GM19043 (cell line): Measurements from ENCODE around the gene BIRC5.
"Not testable (repeated sequence)": the region's sequence is repeated elsewhere in the genome, so short reads cannot be mapped to it uniquely, and the experiment has no call there.

Experiments used
- ATAC-seq: cut with Tn5 transposase; IDR thresholded peaks from one replicate; pipeline ENCODE4 v1.9.1; 2021; ENCODE audit warnings: low read depth; ENCODE audit not compliant: unreplicated experiment

The BIRC5 gene

DNA sequence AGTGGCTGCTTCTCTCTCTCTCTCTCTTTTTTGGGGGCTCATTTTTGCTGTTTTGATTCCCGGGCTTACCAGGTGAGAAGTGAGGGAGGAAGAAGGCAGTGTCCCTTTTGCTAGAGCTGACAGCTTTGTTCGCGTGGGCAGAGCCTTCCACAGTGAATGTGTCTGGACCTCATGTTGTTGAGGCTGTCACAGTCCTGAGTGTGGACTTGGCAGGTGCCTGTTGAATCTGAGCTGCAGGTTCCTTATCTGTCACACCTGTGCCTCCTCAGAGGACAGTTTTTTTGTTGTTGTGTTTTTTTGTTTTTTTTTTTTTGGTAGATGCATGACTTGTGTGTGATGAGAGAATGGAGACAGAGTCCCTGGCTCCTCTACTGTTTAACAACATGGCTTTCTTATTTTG lies 9.7 kb downstream of the BIRC5 start:
- ATAC-seq = no peak

DNA sequence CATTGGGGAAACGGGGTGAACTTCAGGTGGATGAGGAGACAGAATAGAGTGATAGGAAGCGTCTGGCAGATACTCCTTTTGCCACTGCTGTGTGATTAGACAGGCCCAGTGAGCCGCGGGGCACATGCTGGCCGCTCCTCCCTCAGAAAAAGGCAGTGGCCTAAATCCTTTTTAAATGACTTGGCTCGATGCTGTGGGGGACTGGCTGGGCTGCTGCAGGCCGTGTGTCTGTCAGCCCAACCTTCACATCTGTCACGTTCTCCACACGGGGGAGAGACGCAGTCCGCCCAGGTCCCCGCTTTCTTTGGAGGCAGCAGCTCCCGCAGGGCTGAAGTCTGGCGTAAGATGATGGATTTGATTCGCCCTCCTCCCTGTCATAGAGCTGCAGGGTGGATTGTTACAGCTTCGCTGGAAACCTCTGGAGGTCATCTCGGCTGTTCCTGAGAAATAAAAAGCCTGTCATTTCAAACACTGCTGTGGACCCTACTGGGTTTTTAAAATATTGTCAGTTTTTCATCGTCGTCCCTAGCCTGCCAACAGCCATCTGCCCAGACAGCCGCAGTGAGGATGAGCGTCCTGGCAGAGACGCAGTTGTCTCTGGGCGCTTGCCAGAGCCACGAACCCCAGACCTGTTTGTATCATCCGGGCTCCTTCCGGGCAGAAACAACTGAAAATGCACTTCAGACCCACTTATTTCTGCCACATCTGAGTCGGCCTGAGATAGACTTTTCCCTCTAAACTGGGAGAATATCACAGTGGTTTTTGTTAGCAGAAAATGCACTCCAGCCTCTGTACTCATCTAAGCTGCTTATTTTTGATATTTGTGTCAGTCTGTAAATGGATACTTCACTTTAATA lies 10.4 kb downstream of the BIRC5 start:
- ATAC-seq = no peak

DNA sequence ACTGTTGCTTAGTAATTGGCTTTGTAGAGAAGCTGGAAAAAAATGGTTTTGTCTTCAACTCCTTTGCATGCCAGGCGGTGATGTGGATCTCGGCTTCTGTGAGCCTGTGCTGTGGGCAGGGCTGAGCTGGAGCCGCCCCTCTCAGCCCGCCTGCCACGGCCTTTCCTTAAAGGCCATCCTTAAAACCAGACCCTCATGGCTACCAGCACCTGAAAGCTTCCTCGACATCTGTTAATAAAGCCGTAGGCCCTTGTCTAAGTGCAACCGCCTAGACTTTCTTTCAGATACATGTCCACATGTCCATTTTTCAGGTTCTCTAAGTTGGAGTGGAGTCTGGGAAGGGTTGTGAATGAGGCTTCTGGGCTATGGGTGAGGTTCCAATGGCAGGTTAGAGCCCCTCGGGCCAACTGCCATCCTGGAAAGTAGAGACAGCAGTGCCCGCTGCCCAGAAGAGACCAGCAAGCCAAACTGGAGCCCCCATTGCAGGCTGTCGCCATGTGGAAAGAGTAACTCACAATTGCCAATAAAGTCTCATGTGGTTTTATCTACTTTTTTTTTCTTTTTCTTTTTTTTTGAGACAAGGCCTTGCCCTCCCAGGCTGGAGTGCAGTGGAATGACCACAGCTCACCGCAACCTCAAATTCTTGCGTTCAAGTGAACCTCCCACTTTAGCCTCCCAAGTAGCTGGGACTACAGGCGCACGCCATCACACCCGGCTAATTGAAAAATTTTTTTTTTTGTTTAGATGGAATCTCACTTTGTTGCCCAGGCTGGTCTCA lies 11.2 kb downstream of the BIRC5 start:
- ATAC-seq = no peak

DNA sequence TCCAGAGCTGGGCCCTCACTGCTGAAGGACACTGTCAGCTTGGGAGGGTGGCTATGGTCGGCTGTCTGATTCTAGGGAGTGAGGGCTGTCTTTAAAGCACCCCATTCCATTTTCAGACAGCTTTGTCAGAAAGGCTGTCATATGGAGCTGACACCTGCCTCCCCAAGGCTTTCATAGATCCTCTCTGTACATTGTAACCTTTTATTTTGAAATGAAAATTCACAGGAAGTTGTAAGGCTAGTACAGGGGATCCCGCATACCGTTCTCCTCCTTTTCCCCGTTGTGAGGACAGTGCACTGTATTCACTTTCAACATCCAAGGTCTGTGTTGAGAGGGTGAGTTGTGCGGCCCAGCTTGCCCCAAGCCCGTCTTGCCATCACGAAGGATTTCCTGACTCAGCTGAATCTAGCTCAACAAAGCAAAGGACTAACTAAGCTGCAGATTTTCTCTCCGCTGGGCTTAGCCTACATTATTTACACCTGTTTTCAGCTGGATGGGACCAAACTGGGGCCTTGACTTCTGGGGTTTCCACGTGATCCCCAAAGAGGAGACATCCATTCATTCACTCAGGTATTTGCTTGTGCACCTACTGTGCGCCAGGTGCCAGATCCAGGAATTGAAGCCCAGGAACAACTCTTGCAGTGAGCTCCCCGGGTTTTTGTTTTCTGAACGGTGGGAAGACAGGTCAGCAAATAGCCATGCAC lies 12.2 kb downstream of the BIRC5 start:
- no peak for ATAC-seq

DNA sequence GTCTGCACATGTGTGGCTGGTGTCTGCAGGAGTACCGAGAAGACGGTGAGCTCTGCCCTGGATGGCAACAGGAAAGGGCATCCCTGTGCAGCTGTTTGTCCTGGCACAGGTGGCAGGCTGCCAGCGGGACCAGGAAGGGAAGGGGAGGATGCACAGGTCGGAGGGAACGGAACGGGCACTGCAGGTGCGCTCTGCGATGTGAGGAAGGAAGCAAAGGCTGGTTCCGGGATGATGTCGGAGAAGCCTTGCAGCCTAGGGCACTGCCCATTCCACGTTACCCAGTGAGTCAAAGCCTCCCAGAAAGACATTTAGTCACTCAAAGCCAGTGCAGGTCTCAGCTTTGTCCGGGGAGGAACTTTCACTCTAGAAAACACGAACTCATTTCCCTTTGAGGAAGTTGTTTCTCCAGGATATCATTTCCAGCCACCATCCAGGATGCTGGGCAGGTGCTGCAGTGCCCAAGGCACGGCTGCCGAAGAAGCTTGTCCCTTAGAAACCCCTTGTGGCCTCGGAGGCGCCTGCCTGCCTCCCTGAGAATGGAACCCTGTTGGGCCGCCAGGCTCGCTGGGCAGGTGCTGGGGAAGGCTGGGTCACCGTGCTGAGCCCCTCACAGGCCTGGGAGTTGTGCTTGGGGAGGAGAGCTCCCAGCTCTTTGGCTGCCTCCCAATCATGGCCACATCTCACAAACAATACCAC lies 12.9 kb downstream of the BIRC5 start:
- no peak for ATAC-seq

DNA sequence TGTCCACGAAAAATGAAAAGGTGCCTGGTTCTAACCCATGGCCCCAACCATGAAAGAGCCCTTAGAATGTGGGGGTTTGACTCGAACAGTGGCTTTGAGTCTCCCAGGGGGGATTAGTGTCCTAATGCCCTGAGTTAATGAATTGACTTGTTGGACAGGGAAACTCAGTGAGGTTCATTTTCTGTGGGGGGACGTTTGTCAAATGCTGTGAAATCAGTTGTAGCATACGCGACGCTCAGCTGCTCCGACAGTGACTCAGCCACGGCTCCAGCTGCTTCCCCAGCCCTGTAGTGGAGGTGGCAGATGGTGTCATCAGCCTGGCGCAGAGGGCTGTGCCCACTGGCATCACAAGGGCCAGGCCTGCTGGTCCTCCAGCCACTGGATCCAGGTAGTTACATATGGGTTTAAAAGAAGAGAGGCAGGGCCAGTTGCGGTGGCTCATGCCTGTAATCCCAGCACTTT lies 13.4 kb downstream of the BIRC5 start:
- ATAC-seq = no peak

DNA sequence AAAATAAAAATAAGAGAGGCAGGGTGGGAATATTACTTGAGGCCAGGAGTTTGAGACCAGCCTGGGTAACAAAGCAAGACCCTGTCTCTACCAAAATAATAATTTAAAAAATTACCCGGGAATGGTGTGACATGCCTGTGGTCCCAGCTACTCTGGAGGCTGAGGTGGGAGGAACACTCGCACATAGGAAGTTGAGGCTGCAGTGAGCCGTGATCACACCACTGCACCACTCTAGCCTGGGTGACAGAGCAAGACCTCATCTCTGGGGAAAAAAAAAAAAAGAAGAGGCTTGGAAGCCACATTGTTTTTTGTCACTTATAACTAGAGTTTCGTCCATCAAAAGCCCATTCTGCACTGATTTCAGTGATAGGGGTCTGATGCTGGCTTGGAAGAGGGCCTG lies 14.1 kb downstream of the BIRC5 start:
- ATAC-seq = no peak

DNA sequence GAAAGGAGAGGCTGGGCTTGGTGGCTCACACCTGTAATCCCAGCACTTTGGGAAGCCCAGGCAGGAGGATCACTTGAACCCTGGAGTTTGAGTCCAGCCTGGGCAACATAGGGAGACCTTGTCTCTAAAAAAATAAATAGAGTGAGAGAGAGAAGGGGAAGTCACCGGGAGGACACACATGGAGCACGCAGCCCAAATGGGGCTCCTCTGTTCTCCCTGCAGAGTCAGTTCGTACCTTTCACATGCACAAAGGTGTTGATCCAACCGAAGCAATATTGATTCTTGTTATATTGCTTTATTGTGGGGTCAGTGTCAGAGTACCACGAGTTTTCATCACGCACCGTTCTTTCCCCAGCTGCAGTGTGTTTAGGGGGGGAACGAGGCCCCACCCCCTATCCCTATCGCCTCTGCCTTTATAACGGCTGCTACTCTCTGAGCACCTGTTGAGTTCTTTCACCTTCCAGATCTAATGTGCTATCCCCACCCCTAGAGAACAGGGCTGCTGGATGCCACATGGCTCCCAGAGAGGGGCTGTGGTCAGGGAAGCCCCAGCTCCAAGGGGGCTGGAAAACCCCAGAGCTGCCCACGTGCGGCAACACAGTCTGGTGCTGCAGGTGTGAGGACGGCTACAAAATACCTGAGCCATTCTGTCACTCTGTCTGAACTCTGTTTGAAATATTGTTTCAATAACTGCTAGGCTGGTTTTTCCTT lies 16.4 kb downstream of the BIRC5 start:
- no peak for ATAC-seq

DNA sequence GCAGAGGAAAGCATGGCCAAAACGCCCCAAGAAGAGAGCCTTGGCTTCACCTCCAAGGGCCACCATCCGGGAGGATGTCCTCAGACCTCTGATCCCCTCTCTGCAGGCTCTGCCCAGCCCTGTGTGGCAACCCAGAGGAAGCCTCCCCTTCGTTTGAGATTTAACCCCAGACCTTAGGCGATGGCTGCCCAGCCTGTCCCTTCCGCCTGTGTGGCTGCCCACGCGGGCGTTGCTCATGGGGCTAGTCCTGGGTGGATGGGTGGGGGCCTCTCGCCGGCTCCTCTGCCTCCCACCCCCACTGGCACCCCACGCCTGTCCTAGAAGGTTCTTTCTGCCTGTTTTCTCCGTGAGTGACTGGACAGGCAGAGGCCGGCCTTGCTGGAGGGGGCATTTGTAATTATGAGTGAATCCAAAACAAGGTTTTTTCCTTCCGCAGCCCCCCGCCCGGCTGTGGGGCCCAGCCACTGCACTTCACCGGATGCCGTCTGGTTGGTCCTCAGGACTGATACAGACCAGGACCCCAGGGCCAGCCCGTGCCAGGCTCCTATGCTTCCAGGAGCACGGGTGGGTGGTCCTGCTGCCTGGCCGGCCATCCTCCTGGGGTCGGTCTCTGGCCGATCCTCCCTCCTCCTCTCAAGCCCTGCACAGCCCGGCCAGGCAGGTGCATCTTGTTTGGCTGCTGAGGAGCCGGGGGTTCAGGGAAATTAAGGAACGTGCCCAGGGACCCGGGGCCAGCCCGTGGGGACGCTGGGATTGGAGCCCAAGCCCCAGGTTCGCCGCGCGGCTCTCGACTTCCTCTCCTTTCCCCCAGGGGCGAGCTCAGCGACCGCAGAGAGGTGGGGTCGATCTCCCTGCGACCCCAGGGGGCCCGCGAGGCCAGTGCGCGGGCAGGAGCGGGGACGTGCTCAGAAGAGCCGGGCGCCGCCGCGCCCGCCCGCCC lies 17.2 kb downstream of the BIRC5 start, which contains the start of gene TMEM235:
Gene TMEM235, plus strand, starts transcription at position 636 of the 940 bp plus-strand sequence. CDS start 393 bp downstream, outside the sequence.
- no peak for ATAC-seq

DNA sequence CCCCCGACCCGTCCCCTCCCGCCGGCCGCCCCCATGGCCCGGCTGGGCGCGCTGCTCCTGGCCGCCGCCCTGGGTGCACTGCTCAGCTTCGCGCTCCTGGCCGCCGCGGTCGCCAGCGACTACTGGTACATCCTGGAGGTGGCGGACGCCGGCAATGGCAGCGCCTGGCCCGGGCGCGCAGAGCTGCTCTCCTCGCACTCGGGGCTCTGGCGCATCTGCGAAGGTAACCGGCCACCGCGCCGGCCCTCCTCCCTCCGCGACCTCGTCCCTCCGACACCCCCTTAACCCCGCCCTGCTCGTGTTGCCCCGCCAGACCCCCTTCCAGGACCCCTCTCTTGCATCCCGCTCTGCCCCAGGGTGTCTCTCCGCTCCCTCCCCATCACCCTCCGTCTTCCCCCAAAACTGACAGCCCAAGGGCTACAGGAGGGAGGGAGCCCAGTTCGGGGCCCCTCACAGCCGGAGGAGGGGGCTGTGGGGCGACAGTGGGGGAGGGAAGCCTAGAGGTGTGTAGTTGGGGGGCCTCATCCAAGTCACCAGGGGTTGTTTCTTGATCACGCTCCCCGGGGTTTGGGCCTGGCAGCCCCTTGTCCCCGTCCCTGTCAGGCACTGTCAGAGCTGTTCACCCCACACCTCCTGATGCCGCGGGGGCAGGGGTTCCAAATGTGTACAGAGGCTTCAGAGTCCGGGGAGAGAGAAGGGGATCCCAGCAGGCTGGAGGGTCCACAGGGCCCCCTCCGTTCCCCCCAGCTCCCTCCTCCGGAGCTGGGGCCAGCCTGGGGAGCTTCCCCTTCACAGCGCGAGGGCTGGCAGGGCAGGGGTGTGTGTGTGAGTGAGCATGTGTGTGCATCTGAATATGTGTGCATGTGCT lies 18.2 kb downstream of the BIRC5 start:
- ATAC-seq = no peak

DNA sequence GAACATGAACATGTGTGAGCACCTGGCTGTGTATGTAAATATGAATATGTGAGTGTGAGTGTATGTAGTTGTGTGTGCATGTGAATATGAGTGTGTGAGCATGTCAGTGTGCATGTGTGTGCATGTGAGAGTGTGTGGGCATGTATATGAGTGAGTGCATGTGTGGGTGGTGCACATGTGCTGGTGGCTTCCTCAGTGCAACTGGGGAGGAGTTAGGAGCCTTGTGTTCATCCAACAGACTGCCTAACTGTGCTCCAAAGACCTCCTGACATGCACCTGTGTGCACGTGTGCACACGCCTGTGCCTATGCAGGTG lies 18.8 kb downstream of the BIRC5 start:
- ATAC-seq = no peak

DNA sequence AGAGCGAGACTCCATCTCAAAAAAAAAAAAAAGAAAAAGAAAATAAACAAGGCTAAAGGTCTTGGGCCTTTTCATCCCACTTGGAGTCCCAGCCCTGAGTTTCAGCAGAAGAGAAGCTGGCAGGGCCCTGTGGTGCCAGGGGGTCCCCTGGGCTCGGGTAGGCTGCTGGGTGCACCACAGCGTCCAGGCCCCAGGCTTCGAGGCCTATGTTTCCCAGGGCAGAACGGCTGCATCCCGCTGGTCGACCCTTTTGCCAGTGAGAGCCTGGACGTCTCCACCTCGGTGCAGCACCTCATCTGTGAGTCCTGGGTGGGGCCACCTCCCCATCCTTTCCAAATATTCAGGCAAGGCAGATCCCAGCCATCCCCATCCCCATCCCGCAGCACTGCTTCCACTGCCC lies 19.6 kb downstream of the BIRC5 start:
- no peak for ATAC-seq

DNA sequence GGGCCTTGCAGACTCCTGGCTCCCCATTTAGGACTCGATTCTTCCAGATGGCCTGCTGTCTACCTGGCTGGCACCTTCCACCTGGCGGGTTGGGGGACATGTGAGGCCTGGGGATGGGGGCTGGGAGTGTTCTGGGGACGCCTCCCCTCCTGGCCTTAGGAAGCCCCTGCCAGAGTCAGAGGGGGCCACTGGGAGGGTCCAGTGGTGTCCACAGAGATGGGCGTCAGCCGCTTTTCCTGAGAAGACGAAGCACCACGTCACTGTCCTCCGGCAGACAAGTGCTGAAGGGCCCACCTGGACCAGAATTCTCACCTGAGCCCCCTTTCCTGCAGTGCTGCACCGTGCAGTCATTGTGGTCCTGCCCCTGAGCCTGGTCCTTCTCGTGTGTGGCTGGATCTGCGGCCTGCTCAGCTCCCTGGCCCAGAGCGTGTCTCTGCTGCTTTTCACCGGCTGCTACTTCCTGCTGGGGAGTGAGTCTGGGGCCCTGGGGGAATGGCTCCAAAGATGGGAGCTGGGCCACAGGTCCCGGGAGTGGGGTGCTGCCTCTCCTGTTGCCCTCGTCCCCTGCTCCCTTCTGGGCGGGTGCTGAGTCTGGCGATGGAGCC lies 20.3 kb downstream of the BIRC5 start:
- ATAC-seq = no peak

DNA sequence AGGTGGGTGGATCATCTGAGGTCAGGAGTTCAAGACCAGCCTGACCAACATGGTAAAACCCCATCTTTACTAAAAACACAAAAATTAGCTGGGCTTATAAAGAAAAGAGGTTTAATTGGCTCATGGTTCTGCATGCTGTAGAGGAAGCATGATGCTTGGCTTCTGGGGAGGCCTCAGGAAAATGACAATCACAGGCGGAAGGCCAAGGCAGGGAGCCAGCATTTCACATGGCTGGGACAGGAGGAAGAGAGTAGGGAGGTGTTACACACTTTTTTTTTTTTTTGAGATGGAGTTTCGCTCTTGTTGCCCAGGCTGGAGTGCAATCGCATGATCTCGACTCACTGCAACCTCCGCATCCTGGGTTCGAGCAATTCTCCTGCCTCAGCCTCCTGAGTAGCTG lies 21.0 kb downstream of the BIRC5 start:
- not testable (repeated sequence) for ATAC-seq

DNA sequence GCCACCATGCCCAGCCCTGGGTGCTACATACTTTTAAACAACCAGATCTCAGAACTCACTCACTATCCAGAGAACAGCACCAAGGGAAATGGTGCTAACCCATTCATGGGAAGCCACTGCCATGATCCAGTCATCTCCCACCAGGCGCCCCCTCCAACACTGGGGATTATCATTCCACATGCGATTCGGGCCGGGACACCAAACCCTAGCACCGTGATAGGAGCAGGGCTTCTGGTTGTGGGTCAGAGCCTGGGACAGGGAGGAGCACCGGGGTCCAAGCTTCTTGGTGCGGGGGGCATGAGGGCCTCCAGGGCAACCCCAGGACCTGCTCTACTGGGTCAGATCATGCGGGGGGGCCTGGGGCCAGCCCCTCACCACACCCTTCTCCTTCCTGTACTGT lies 21.8 kb downstream of the BIRC5 start:
- no peak for ATAC-seq

DNA sequence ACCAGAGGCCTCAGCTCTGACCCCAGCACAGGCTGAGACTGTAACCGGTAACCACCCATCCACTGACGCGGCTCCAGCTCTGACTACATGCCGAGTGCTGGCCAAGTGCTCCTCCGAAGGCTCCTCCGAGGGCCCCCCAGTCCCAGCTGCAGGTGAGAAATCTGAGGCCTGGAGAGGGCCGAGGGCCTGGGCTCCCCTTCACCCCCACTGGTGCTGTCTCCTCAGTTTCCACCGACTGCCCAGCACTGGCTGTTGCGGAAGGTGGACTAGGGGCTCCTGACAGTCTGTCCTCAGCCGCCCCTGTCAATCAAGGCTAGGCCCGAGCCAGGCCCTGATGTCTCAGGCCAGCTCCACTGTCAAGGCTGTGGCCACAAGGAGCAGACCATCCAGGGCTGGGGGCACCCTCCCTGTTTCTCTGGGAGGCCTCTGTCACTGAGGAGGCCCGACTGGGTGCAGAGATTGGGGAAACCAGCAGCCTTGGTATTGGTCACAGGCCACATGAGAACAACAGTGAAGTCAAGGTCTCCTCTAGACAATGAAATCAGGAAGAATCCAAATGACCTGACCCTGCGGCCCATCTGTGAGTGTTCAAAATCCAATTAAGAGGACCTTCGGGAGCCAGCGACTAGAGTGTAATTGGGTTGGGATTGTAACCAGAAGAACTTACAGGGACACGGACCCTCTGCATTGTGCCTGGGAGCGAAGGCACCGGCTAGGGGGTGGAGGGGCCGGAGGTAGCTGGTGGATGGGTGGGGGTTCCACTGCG lies 22.5 kb downstream of the BIRC5 start:
- ATAC-seq = no peak
